HG02981 (cell line): ENCODE results near the gene C3orf22.

Experiments used
- ATAC-seq: cut with Tn5 transposase; IDR thresholded peaks from one replicate; pipeline ENCODE4 v1.9.1; 2021; ENCODE audit warnings: mild to moderate bottlenecking, moderate library complexity; ENCODE audit not compliant: unreplicated experiment

C3orf22 gene

DNA sequence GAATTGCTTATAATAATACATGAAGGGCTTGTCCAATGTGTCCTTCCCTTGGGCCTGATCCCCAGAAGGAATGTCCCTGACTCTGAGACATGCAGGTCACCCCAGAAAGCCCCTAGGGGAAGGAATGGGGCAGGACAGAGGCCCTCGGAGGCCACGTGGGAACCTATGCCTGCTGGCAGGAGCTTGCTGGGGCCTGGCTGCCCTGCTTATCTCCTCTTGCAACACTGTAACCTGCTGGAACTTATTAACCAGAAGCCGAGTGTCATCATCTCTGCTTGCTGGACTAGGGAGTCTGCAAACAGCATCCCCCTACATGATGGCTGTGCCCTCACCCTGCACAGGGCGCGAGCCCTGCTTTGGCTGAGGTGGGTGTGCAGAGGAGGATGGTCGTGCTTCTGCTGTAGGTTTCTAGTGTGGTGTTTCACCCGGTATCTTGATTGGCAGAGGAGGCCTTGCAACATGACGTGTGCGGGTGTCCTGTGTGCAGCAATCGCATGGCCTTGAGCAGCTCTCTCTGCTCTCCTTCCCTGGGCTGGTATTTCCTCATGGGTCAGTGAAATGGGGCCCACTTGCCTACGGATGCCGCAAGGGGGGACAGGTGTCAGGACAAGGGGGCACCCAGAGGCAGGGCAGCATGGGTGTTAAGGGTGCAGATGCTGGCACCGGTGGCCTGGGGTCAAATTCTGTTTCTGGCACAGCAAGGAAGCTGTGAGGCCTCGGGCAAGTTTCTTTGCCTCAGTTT lies 29.8 kb downstream of the C3orf22 start:
- ATAC-seq, result no peak

DNA sequence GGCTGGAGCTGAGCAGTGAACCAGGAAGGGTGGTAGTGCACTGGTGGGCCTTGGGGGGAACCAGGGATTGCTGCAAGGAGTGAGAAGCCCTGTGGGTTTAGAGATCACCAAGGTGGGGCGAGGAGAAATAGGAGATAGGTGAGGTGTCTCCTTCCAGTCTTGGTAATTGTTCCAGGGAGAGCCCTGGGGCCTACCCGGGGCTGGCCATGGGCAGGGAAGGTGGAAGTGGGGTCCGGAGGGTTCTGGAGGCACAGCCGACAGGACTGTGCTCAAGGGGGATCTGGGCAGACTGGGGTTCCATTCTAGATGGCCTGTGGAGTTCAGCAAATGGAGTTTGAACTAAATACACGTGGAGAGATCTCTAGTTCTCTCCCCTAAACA lies 30.3 kb downstream of the C3orf22 start:
- no peak for ATAC-seq

DNA sequence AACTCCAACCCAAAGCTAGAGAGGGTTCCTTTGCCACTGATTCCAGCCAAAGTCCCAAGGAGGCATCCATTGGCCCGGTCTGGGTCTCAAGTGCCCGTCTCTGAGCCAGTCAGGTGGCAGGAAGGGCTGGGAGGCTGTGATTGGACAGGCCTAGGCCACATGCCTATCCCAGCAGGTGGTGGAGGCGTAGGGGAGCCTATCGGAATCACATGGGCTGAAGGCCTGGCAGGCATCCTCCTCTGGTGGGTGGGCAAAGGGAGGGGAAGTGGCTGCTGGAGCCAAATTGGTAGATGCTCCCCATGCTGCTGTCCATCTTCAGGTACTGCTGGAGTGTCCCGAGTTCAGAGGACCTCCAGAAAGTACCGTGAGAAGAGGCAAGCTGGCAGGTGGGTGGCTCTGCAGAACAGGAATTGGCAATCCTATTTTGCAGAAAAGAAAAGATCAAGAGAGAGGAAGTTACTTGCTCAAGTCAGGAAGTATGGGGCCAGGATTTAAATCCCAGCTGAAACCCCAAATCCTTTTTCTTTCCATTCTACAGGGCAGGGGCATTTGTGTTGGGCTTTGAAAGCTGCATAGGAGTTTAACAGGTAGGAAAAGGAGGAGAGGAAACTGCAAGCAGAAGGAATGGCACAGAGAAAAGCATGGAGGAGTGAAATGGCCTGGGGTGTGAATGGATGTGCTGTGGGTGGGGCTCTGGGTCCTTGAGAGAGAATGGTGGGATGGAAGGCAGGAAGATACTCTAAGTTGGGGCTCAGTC lies 31.1 kb downstream of the C3orf22 start:
- ATAC-seq, result no peak

DNA sequence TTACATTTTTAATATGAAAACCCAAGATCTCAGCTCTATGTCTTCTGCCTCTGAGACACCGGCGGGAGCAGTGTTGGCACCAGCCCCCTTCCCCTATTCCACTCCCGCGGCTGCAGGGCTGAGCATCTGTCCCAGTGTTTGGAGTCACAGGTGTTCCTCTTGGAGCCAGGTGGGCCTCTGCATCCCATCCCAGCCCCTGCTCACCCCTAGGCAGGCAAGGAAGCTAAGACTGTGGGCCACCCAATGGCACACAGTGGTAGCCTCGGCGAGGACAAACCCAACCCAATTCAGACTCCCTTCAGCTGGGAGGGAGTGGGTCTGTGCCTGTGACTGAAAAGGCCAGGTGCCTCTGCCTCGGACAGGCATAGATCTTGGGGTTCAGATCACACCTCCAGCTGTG lies 31.7 kb downstream of the C3orf22 start:
- no peak for ATAC-seq

DNA sequence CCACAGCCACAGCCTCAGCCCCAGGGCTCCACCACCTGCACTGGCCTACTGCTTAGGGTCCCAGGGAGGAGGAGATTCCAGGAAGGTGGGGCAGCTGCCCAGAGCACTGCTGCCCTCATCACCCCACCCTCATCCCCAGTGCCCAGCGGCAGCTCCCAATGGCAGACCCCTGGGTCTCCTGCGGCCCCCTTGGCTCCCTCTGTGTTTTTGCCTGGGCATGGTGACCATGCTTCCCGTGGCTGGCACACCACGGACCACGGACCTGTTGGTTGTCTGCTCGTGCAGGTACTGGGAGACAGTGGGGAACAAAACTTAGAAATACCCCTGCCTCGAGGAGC lies 32.1 kb downstream of the C3orf22 start:
- ATAC-seq, result no peak

DNA sequence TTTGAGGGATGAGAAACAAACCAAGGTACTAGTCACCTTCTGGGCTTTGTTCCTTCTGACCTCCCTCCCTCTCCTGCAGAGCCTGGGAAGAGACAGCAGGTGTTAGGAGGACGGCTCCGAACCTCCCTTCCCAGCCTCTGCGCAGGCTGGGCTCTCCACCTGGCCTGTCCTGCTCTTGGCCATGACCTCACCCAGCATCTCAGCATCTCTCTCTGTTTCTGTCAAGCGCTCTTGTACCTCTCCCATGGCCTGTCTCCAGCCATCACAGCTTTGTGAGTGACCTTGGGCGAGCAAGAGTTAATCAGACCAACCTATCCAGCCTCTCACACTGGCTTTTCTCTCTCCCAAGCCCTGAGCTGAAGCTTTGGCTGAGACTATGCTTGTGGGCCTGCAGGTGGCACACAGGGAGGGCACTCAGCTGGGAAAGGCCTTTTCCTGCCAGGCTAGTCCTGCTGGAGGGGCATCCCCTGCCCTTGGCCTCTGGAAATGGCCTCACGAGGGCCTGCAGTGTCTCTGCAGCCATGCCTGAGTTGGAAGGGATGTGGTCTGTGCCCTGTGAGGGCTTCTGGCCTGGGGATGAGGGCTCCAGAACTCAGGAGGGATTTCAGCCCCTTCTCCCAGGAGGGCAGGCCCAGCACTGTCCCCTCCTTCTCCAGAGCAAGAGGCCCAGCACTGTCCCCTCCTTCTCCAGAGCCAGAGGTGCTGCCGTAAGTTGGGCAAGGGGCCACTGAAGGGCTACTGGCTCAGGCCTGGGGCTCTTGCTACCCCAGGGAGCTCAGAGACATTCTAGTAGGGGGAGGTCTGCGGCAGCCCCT lies 32.7 kb downstream of the C3orf22 start:
- ATAC-seq, result no peak

DNA sequence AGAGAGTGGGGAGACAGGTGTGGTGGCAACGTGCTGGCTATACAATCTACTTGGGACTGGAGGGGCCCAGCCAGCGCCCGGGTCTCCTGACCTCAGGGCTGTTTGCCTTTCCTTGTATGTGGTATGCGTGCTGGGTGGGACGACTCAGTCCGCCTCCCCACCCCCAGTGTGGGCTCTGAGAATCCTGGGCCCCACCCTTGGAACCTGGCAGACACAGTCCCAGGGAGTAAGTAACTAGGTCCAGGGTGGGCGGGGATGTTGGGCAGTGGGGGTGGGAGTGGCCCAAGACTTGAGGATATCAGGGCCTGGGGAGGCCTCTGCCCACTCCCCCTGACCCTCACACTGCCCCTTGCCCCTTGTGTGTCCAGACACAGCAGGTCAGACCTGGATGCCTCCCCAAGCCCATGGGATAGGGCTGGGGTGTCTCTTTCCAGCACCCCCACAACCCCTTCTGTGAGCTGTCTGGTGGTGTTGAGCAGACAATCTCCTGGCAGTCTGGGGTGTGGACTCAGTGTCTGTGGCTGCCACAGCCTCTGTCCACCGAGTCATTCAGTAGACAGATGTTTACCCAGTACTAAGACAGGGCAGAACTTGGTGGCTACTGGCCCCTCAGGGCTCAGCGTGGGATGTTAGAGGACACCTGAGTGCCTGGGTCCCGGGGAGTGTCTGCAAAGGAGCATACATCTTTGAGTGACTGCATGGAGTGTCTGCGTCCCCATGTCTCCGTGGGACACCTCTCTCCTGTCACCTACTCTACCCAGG lies 33.5 kb downstream of the C3orf22 start:
- no peak for ATAC-seq

DNA sequence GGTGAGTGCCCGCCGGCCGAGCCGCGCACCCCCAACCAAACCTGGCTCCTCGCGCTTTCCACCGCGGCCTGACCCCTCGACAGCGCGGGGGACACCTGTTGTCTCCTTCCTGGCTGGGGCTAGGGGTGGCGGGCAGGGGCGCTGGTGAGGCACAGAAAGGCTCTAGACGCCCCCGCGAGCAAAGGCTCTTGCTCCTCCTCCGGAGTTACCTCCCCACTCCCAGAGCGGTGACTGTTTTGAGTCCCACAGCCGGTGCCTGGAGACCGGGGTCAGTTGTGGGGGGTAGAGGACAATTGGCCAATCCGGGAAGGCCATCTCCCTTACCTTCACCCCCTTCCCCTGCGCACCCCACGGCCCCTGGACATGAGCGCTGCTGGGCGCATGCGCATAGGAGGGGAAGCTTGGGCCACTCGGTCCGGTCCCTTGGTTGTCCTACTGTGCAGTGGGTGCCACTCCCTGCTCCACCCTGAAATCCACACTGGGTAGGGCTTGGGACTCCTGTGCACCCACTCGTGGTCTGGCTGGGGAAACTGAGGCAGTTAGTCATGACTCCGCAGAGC lies 34.2 kb downstream of the C3orf22 start:
- ATAC-seq, result no peak

DNA sequence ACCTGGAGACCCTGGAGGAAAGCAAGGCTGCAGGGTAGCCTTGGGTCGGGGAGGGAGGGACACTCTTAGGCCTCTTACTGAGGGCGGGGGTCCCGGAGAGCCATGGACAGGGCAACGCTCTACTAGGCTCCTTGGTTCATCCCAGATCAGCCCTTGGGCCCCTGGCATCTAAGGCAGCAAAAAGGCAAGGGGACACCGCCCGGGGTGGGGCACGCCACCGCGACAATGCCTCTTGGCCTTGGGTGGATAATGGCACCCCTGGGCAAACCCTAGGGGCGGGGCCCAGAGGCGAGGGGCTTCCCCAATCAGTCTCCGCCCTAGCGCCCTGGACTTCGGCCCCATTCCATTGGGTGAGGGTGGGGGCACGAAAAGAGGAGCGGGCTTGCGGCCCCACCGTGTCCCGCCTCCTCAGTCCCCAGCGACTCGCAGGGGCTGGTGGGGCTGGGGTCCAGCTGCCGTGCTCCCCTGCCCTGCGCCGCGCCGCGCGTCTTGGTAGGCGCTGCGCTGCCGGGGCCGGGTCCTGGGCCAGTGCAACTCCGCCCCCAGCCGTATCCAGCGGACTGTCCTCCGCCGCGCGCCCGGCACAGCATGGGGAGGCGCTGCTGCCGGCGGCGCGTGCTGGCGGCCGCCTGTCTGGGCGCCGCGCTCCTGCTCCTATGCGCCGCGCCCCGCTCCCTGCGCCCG lies 34.8 kb downstream of the C3orf22 start, which contains the start of gene CHST13:
CHST13 (plus strand) TSS at position 411 of the 684 bp plus-strand sequence; CDS start at position 589, 178 bp downstream.
- ATAC-seq, result no peak

DNA sequence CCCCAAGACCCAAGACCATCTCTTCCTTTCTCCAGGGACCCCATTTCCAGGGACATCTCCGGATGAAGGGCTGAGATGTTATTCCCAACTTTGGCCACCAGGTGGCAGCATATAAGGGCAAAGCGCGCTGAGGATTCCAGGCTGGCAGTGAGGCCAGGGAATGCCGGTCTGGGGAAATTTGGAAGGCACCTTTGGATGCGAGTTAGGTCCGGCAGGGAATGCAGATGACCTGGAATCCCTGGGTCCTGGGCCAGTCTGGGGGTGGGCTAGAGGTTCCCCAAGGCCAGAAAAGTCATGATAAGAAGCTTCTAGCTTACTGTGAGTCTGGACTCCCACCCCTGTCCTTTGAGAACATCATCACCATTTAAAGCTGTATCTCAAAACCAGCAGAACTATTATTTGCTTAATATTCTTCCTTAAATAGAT lies 36.4 kb downstream of the C3orf22 start:
- no peak for ATAC-seq

DNA sequence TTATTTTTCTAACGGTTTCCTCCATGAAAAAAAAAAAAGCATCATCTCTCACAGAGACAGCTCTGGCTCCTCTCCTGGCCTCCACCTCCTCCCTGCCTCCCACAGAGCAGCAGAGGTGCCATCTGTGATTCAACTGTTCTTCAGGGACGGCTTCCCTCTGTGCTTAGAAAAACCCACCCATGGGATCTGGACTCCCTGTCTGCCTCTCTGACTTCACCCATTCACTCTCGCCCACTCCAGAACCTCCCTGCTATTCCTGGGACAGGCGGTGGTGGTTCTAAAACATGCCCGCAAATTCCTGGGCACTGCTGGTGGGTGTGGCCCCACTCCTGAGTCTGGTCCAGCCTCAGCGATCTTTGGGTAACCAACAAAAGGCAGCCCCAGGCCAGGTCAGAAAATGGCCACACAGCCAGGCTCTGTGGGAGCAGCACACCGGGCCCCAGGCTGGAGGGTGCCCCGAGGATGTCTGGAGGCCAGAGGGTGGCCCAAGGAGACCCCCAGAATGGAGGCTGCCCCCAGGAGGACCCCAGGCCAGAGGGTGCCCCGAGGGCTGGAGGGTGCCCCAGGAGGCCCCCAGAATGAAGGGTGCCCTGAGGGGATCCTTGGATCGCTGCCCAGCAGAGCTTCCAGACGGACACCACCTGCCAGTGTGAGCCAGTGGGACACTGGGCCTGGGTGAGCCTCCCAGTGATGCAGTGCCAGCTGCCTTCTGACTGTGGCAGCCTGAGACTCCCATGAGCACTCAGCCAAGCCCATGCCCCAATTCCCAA lies 37.4 kb downstream of the C3orf22 start:
- ATAC-seq, result no peak

DNA sequence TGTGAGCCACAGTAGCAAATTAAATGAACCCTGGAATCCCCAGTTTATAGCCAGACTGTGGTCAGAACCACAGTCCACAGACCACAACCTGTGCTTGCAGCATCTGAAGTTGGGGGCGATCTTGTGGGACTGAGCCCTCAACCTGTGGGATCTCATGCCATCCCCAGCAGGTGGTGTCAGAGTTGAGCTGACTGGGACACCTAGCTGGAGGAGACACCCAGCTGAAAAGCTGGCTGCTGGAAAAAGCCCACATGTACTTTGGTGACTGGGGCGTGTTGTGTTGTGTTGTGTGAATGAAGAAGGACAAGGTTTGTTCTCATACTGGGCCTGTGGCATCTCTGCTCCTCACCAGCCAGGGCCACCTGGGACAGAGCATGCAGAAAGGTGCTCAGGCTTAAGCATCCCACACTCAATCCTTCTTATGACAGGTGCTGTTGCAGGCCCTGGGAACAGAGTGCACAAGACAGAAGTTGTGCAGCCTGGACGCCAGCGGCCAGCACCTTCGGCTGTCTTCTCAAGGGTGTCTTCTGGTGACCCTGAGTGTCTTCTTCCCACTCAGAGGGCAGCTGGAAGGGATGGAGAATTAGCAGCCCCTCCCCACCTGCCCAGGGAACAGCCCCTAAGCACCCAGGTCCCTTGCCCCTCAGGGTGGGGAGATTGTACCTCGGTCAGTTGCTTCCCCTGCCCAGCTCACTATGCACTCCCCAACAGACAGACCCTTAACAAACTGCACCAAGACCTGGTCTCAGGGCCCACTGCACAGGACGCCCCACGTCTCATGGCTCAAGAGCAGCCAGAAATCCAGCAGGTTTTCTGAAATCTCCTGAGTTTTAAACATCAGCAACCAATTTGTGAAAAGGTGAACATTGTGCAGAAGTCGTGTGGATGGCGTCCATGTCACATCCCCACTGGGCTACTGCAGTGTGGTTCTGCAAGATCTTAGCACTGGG lies 39.0 kb downstream of the C3orf22 start:
- no peak for ATAC-seq

DNA sequence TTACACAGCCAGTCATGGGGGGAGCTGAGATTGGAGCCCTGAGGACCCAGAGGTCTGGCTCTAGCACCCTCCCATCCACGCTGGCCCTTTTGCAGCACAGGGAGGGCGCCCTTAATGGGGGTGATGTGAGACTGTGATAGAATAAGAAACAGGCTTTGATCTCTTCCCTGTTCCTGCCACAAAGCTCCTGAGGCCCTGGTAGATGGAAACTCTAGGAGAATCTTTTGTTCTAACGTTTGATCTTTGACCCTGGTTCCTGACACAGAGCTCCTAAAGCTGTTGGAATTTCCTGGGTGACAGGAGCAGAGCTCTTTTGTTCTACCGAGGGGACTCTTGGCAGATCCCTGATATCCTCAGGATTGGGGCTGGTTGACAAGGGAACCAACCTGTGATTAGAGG lies 40.0 kb downstream of the C3orf22 start:
- ATAC-seq, result no peak

DNA sequence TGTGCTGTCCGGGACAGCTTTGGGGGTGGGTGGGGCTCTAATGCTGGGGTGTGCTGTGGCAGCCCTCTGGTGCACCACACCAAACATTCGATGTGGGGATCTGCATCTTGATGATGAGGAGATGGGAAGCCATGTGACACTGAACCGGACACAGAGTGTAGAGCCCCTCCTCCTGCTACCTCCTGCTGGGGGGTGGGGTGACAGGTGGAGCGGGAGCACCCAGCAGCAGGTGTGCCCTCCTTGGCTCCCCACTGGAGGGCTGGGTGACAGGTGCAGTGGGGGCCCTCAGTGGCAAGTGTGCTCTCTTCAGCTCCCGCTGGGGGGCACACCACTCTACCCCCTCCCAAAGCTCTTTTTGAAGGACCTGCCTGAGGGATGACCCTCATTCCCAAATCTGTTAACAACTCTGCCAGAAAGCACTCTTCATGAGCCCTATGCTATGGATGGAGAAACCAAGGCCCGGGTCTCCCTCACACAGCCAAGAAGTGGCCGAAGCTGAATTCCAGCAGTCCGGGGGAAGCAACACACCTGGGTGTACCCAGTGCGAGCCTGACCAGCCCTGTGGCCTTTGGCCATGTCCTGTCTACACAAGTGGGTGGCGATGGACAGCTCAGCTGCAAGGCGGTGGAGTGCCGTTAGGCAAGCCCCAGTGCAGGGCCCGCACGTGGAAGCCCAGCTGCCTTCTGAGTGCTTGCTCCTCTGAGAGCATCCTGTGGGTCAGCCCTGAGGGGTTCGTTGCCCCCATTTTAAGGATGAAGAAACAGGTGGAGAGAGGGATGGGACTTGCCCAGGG lies 40.5 kb downstream of the C3orf22 start:
- ATAC-seq, result no peak

DNA sequence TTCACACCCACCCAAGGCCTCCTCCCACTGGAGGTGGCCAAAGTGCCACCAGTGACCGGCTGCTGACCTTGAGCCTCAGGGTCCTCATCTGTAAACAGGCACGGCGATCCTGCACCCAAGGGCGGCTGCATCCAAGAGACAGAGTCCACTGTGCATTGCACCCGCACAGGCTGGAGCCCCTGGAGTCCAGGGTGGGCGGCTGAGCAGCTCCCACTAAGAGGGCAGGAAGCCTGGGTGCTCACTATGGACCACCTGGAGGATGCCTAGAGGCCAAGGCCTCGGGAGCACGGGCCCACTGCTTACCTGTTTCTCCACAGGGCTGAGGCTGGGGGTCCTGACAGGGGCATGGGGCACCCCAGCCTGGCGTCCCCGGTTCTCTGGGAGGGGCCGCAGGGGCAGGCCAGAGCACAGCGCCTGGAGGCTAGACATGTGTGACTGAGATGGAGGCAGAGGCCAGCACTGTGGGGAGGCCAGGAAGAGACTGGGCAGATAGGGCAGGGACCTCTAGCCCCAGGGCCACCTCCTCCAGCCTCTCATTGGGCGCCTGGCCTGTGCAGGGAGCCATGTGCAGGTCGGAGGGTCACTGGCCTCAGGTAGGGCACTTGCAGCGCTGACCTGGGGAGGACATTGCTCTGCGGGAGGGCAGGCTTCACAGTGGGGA lies 41.3 kb downstream of the C3orf22 start, which contains the start of gene UROC1:
UROC1 (minus strand) TSS at position 483 of the 661 bp plus-strand sequence; CDS start at position 429, 54 bp downstream.
- ATAC-seq, result no peak

DNA sequence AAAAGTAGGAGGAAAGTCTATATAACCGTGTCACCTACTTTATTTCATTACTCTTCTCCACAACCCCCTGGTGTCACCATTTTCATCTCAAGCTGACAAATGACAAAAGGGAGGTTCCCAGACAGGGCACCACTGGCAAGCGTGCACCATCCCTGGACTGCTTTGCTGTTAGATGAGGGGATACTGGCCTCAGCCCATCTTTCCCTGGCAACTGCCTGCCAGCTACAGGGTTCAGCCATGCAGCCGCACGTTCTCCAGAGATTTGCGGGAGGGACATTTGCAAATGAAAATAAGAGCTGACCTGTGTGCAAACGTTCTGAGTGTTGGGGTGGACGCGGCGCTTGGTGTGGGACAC lies 41.8 kb downstream of the C3orf22 start:
- ATAC-seq, result no peak
